ENCODE data around the gene NUPR1. TPM values are rescaled to one million over a fixed set of nuclear protein-coding genes. Genes with fewer than 3 reads are reported as not detected.

Gene NUPR1
- total RNA-seq, 2 experiments from 2014 or later: not detected

GRCh38 chr16:28531777-28532744 lies 6.7 kb downstream of the NUPR1 start:
- H3K9me2 ChIP-seq (ENCODE audit: insufficient read depth, low read length): no peaks in the 10 kb centered on the region
- ChIA-PET POLR2A (no interaction called here), CTCF (ENCODE audit: unreplicated experiment) (no interaction called here)
- no peak overlapping the region for H2AFZ ChIP-seq (ENCODE audit: low read length)
- H3K27ac ChIP-seq (ENCODE audit: low read depth, low read length, poor library complexity, severe bottlenecking): no peak overlapping the region
- intact Hi-C loops (cut with micrococcal nuclease; ENCODE audit: unreplicated experiment): no loop called here
- H4K20me1 ChIP-seq (ENCODE audit: insufficient read depth, low read length): no peaks in the 10 kb centered on the region
- H3K79me2 ChIP-seq (ENCODE audit: insufficient read depth, low read depth, low read length): no peaks in the 10 kb centered on the region
- DNase-seq (ENCODE audit: low spot score): no peak
- H3K4me1 ChIP-seq (ENCODE audit: insufficient read depth, low read length, poor library complexity, severe bottlenecking): no peaks in the 10 kb centered on the region
- no peak overlapping the region for H3K4me3 ChIP-seq (ENCODE audit: low read depth, low read length, poor library complexity, severe bottlenecking)
- H3K9me3 ChIP-seq (ENCODE audit: low read length): no peaks in the 10 kb centered on the region
- TF ChIP-seq EZH2phosphoT487 (IDR thresholded peaks at IDR 0.05; ENCODE audit: borderline replicate concordance, low read depth, low read length) (no peak), CTCF (conservative IDR thresholded peaks at IDR 0.05; ENCODE audit: low read length) (no peak)
- no peak overlapping the region for H3K4me2 ChIP-seq (ENCODE audit: low read length)
- H3K36me3 ChIP-seq (ENCODE audit: insufficient read depth, low read length): no peaks in the 10 kb centered on the region
- BruUV-seq (replicated peaks): no TSS peak

- BruUV-seq (replicated peaks): no TSS peak
- H3K9me2 ChIP-seq (ENCODE audit: insufficient read depth, low read length): no peaks in the 10 kb centered on the region
- peaks cover 4% of the 10 kb centered on the region for H3K4me1 ChIP-seq (ENCODE audit: insufficient read depth, low read length, poor library complexity, severe bottlenecking)
- no peak overlapping the region for H3K27ac ChIP-seq (ENCODE audit: low read depth, low read length, poor library complexity, severe bottlenecking)
- intact Hi-C loops (cut with micrococcal nuclease; ENCODE audit: unreplicated experiment): no loop called here
- no peaks in the 10 kb centered on the region for H4K20me1 ChIP-seq (ENCODE audit: insufficient read depth, low read length)
- ChIA-PET CTCF (ENCODE audit: unreplicated experiment) (no interaction called here), POLR2A (interaction anchor here (1.3 kb wide), 1 partner anchor 13 kb away, joined by 6 read pairs; no protein-coding TSS in a partner anchor)
- H2AFZ ChIP-seq (ENCODE audit: low read length): no peak overlapping the region
- H3K79me2 ChIP-seq (ENCODE audit: insufficient read depth, low read depth, low read length): no peaks in the 10 kb centered on the region
- H3K4me3 ChIP-seq (ENCODE audit: low read depth, low read length, poor library complexity, severe bottlenecking): no peak overlapping the region
- no peak for TF ChIP-seq CTCF (conservative IDR thresholded peaks at IDR 0.05; ENCODE audit: low read length)
- no peak for TF ChIP-seq EZH2phosphoT487 (IDR thresholded peaks at IDR 0.05; ENCODE audit: borderline replicate concordance, low read depth, low read length)
- no peak for DNase-seq (ENCODE audit: low spot score)
- H3K36me3 ChIP-seq (ENCODE audit: insufficient read depth, low read length): no peaks in the 10 kb centered on the region
- no peaks in the 10 kb centered on the region for H3K9me3 ChIP-seq (ENCODE audit: low read length)
- no peak overlapping the region for H3K4me2 ChIP-seq (ENCODE audit: low read length)
Observed at GRCh38 chr16:28529124-28529523, 9.7 kb downstream of the NUPR1 start.

GRCh38 chr16:28528463-28528867 lies 10.3 kb downstream of the NUPR1 start:
- no TSS peak for BruUV-seq (replicated peaks)
- no peaks in the 10 kb centered on the region for H3K36me3 ChIP-seq (ENCODE audit: insufficient read depth, low read length)
- no peaks in the 10 kb centered on the region for H3K9me3 ChIP-seq (ENCODE audit: low read length)
- ChIA-PET POLR2A (interaction anchor here (1.3 kb wide), 1 partner anchor 13 kb away, joined by 6 read pairs; no protein-coding TSS in a partner anchor), CTCF (ENCODE audit: unreplicated experiment) (no interaction called here)
- no peaks in the 10 kb centered on the region for H3K79me2 ChIP-seq (ENCODE audit: insufficient read depth, low read depth, low read length)
- no peak overlapping the region for H3K27ac ChIP-seq (ENCODE audit: low read depth, low read length, poor library complexity, severe bottlenecking)
- no peaks in the 10 kb centered on the region for H3K9me2 ChIP-seq (ENCODE audit: insufficient read depth, low read length)
- H3K4me1 ChIP-seq (ENCODE audit: insufficient read depth, low read length, poor library complexity, severe bottlenecking): peaks cover 4% of the 10 kb centered on the region
- H4K20me1 ChIP-seq (ENCODE audit: insufficient read depth, low read length): no peaks in the 10 kb centered on the region
- intact Hi-C loops (cut with micrococcal nuclease; ENCODE audit: unreplicated experiment): no loop called here
- H2AFZ ChIP-seq (ENCODE audit: low read length): no peak overlapping the region
- DNase-seq (ENCODE audit: low spot score): no peak
- H3K4me3 ChIP-seq (ENCODE audit: low read depth, low read length, poor library complexity, severe bottlenecking): no peak overlapping the region
- H3K4me2 ChIP-seq (ENCODE audit: low read length): no peak overlapping the region
- TF ChIP-seq EZH2phosphoT487 (IDR thresholded peaks at IDR 0.05; ENCODE audit: borderline replicate concordance, low read depth, low read length): no peak
- TF ChIP-seq CTCF (conservative IDR thresholded peaks at IDR 0.05; ENCODE audit: low read length): no peak
